SU-DHL-6 (cell line): ENCODE measurements around the gene ZCRB1.

Experiments used
- CTCF ChIP-seq: fragments of 200-600 bp; sonication (generic); IDR thresholded peaks from one replicate; pipeline ENCODE4 v1.5.1; 2017; ENCODE audit warnings: antibody characterized with exemption, mild to moderate bottlenecking, low read length, moderate library complexity; ENCODE audit not compliant: insufficient read depth, poor library complexity, severe bottlenecking
- EZH2phosphoT487 ChIP-seq: fragments of 200-600 bp; sonication (generic), shearing (Covaris generic); conservative IDR thresholded peaks from 2 replicates; pipeline ENCODE4 v1.6.1; 2018; ENCODE audit warnings: mild to moderate bottlenecking, antibody characterized with exemption, low read length, moderate library complexity, mixed read lengths

- TF ChIP-seq CTCF (no peak), EZH2phosphoT487 (no peak)
Observed at GRCh38 chr12:42322567-42322966, 3.3 kb downstream of the ZCRB1 start.
